ENCODE measurements around the gene SLC17A8.
"Not testable (repeated sequence)": the region's sequence is repeated elsewhere in the genome, so short reads cannot be mapped to it uniquely, and the experiment has no call there.

Gene SLC17A8

GRCh38 chr12:100356644-100357223 is at the start of gene SLC17A8:
Gene SLC17A8, plus strand, starts transcription at chr12:100357074. Its CDS starts 318 bp downstream, at chr12:100357392.
- DNase-seq (ENCODE audit: low read depth in 3 of 3), result no peak

GRCh38 chr12:100308138-100308537 is 48.7 kb upstream of the SLC17A8 start:
- DNase-seq (ENCODE audit: low read depth in 3 of 3), result not testable (repeated sequence)

- no peak for DNase-seq (ENCODE audit: low read depth in 3 of 3)
These were observed 45.6 kb upstream of the SLC17A8 start for GRCh38 chr12:100311317-100311716.

- no peak for DNase-seq (ENCODE audit: low read depth in 3 of 3)
These were observed 39.5 kb upstream of the SLC17A8 start for GRCh38 chr12:100317371-100317770.

GRCh38 chr12:100324498-100324897 is 32.4 kb upstream of the SLC17A8 start:
- DNase-seq (ENCODE audit: low read depth in 3 of 3), result no peak

DNA sequence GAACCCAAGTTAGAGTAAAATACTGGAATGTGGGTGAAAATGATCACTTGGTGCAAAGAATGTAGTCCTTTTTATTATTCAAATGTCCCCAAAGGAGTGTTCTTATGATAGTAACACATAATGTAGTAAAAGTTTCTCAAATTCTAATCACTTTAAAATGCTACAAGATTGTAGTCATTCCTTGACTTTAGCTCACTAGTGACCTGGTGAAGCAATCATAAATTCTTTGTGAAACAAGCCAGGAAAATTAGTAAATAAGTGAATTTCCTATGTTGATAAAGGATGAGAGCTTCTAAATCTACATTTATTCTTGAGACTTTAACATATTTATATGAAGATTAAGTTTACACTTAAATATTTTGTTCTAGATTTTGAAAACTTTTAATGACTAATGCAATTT is 30.7 kb upstream of the SLC17A8 start:
- no peak for DNase-seq (ENCODE audit: low read depth in 3 of 3)

DNA sequence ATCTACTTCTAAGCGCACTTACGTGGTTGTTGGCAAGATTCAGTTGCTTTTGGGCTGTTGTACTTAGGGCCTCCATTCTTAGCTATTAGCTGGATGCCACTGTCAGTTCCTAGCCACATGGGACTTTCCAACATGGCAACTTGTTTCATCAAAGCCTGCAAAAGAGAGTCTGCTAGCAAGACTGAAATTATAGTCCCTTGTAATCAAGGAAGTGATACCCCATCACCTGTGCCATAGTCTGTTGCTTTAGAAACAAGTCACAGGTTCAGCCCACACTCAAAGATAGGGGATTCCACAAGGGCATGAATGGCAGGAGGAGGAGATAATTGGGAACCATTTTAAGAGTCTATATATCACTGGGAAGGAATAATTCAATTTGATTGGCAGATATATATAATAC is 27.1 kb upstream of the SLC17A8 start:
- no peak for DNase-seq (ENCODE audit: low read depth in 3 of 3)

DNA sequence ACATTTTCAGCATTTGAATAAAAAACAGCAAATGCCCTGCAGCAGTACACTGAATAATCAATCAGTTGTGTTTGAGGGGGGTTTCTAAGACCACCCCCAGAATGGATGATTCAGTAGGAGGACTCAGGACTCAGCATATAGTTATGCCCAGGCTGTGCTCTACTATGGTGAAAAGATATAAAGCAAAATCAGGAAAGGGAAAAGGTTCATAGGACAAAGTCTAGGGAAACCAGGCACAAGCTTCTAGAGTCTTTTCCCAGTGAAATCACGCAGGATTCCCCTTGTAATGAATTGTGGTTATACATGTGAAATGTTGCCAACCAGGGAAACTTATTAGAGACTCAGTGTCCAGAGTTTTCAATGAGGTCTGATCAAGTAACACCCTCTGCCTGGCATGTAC is 25.0 kb upstream of the SLC17A8 start:
- no peak for DNase-seq (ENCODE audit: low read depth in 3 of 3)

- no peak for DNase-seq (ENCODE audit: low read depth in 3 of 3)
These were observed 24.0 kb upstream of the SLC17A8 start for GRCh38 chr12:100332852-100333251.

DNA sequence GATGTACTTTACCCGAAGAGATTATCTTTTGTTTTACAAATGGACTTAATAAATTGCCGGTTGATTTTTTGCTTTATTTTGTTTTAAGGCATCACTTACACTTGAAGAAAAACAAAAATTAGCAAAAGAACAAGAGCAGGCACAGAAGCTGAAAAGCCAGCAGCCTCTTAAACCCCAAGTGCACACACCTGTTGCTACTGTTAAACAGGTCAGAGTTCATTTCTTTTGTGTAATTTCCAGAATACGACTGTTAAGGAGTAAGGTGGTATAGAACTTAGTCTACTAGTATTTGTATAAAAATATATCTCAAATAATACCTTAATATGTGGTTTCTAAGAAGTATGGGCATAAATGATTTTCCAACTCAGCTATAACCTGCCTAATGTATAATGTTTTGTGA is 19.6 kb upstream of the SLC17A8 start:
- DNase-seq (ENCODE audit: low read depth in 3 of 3), result no peak

DNA sequence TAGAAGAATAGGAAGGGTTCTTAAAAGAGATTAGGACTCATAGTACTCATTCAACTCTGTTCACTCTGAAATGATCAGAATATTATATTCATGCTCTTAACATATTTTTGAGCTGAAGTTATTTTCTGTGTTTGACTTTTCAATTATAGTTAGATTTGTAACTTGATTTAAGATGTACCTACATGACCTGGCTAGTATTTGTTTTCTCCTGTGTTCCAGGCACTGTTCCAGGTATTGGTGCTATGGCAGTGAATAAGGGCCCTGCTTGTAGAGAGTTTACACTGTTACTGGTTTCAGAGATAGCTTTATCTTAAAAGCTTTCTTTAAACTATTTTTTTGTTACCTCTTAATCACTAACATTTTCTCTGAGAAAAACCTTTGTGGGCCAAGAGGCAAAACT is 19.1 kb upstream of the SLC17A8 start:
- no peak for DNase-seq (ENCODE audit: low read depth in 3 of 3)

DNA sequence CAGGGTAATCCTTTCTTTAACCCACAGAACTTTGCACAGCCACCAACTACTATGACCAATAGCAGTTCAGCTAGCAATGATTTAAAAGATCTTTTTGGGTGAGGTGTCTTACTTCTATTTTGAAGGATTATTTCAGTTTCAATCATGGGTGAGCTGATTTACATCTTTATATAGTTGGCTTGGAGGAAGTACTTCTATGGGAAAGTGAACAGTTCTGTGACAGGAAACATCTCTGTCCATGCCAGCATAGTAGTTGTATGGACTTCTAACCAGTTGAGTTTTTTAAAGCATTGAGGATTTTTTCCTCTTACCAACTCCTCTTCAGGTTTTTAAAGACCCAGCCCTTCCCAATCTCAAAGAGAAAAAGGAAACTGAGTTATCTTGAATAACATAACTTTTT is 17.8 kb upstream of the SLC17A8 start:
- no peak for DNase-seq (ENCODE audit: low read depth in 3 of 3)

- not testable (repeated sequence) for DNase-seq (ENCODE audit: low read depth in 3 of 3)
These were observed 14.0 kb upstream of the SLC17A8 start for GRCh38 chr12:100342897-100343296.

DNA sequence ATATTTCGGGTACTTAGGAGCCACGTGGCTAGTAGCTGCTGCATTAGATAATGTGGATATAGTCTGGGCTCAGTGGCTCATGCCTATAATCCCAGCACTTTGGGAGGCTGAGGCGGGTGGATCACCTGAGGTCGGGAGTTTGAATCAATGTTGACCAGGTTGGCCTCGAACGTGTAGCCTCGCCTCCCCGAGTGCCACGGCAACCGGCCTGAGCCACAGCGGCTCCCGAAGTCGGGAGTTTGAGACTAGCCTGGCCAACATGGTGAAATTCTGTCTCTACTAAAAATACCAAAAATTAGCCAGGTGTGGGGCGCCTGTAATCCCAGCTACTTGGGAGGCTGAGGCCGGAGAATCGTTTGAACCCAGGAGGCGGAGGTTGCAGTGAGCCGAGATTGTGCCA is 12.5 kb upstream of the SLC17A8 start:
- not testable (repeated sequence) for DNase-seq (ENCODE audit: low read depth in 3 of 3)

DNA sequence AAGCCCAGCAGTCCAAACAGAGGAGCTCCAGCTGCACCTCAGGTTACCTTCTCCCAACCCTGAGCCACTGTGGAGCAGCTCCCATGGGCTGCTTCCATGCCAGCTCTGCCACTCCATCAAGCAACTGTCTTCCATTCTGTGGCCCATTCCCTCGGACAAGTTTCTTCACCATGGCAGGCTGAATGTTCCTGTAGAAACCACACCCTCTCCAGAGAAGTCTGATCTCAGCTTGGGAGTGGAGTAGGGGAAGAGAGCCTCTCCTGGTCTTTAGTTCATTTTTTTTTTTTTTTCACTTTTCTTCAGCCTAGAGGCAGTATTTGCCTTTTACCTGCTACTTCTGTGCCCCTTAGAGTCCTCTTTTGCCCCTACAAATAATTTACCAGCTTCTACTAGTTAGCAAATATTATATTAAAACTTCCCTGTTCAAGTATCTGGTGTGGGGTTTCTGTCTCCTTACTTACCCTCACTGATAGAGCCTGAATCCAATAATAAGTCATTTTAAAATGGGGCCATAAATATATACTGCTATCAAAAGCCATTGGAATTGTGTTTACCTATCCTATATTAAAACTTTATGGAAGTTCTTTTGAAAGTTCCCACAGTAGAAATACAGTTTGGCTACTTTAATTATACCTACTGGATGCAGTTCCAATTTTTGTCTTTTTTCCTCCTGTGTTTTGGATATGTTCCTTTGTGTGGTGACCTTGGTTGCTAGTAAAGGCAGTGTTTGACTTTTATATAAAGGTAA is 11.7 kb upstream of the SLC17A8 start:
- no peak for DNase-seq (ENCODE audit: low read depth in 3 of 3)

DNA sequence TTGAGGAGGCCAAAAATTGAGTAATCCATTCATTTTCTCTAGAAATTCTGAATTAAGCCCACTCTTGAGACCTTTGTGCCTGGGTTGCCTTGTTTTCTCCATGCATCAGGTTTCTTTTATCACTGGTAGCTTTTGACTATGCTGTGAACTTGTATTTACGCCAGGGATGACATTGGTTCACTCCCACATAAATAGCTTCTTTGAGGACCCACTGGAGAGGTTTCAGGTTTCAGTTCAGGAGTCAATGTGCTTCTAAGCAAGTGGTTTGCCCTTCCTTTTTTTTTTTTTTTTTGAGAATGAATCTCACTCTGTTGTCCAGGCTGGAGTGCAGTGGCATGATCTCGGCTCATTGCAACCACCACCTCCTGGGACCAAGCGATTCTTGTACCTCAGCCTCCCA is 10.2 kb upstream of the SLC17A8 start:
- DNase-seq (ENCODE audit: low read depth in 3 of 3), result no peak

DNA sequence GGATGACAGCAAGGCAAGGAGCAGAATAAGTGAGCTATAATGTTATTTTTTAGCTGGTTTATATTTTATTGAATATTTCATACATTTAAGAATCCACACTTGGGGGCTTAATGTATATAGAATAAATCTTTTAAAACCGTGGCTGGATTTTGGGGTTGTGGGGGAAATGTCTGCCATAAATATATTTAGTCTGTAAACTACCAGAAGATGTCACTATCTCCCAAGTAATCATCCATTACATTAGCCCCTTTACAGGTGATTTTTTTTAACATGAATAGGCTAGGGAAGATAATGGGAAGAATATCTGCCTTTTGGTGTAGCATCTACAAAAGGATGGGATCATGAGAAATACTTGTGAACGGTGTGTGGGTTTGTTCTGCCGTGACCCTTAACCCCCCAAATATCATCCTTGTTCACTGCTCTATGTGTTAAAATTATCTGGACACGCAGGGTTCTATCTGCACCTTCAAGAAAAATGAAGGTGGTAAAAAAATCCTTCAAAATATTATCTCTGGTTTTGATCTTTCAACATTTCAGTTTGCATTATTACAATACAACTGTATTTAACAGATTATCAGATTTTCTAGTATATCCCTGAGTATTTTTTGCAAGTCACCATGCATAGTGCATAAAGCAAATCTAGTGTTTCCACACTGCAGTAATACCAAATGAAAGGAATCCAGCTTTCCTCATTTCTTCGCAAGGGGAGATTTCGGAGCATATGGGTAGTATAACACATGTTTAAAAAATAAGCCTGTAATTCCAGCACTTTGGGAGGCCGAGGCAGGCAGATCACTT is 8.0 kb upstream of the SLC17A8 start:
- DNase-seq (ENCODE audit: low read depth in 3 of 3), result no peak

DNA sequence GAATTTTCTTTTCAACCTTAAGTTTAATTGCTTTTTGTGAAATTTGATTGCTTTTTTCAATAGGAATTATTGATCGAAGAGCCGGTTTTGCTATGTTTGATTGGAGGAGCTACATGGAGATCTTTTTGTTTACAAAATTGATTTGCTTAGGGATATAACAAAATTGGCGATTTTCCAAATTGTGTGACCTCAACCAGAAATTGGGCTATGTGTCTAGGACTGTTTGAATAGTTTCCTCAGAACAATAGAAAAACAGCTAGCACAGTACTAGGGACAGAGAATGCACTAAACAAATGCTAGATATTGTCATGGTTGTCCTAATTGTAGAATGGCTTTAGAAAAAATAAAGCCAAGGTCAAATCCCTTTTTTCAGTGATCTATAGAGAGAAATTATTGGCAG is 2.4 kb downstream of the SLC17A8 start:
- DNase-seq (ENCODE audit: low read depth in 3 of 3), result no peak

DNA sequence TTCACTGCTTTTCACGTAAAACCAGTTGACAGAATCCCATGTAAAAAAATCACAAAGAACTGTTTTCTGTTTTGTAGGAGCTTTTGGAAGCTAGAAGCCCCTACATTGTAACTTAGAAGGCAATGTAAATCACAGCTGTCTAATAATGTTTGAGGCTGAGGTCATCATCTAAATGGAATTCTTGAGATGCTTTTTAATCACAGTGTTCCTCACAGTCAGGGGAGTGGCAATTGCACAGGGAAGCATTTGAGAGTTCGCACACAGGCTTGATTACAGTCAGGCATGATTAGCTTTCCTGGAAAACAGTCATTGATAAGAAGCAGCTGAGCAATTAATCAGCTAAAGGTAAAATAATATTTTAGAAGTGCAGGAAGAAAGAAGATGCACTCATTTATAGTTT is 2.9 kb downstream of the SLC17A8 start:
- DNase-seq (ENCODE audit: low read depth in 3 of 3), result no peak

DNA sequence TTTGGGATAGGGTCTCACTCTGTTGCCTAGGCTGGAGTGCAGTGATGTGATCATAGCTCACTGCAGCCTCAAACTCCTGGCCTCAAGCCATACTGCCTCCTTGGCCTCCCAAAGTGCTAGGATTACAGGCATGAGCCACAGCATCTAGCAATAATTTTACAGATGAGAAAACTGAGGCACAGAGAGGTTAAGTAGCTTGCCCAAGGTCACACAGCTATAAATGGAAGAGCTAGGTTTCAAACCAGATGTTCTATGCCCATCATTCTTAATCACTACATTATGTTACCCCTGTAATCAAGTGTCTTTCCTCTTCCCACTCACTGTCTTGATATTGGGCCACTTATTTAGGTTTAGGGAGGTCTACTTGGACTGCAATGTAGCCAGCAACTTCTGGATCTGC is 3.6 kb downstream of the SLC17A8 start:
- no peak for DNase-seq (ENCODE audit: low read depth in 3 of 3)

DNA sequence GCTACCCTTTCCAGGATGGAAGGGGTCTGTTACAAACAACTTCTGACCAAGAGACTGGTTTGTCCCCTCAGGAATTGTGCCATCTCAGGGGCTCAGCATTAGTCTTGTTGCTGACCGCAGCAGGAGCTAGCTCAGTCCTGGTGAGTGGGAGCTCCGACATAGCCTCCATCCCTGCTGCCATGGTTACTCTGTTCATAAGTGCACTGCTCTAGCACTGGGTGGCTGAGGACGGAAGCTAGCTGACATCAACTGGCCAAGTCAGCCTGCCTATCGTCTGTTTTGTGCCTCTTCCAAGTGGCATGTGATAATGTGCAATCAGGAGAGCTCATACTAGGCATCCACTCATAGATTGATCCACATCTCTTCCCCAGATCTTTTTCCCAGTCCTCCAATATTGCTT is 7.5 kb downstream of the SLC17A8 start:
- no peak for DNase-seq (ENCODE audit: low read depth in 3 of 3)

- DNase-seq (ENCODE audit: low read depth in 3 of 3), result no peak
These were observed 8.5 kb downstream of the SLC17A8 start for GRCh38 chr12:100365411-100365810.

DNA sequence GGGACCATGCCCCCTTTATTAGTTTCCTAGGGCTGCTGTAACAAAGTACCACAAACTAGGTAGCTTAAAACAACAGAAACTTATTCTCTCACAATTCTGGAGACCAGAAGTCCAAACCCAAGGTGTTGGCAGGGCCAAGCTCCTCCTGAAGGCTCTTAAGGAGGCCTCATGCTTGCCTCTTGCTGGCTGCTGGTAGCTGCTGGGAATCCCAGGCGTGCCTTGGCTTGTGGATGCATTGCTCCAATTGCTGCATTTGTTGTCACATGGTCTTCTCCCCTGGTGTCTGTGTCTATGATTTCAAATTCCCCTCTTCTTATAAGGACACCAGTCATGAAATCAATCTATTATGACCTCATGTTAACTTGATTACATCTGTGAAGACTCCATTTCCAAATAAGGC is 11.2 kb downstream of the SLC17A8 start:
- DNase-seq (ENCODE audit: low read depth in 3 of 3), result no peak

All from stimulated activated CD4-positive, alpha-beta T cell treated with anti-CD3 and anti-CD28 coated beads, TNF-alpha, amount 100 ng/mL, for 24 hours (primary cell).